GM10248 (cell line): ENCODE results near the gene EVL.
A peak's percentile ranks its signal among the peaks of the same experiment; 100 is the strongest.

Experiments used
- CTCF ChIA-PET: fragments of 300-600 bp; sonication (Branson Sonifier 250); formaldehyde crosslinking; extraction: SDS; loops from one replicate; lab custom pipeline; 2021; ENCODE audit warnings: antibody characterized with exemption; lab: Yijun Ruan, JAX
- POLR2A ChIA-PET: fragments of 350-650 bp; sonication (Branson Sonifier 250); formaldehyde crosslinking; extraction: SDS; loops from one replicate; lab custom pipeline; 2020; ENCODE audit warnings: antibody characterized with exemption; lab: Yijun Ruan, JAX
- DNase-seq: peaks from one replicate; pipeline ENCODE4 v3.0.0; 2012; ENCODE audit errors: extremely low spot score
- CTCF ChIP-seq: IDR thresholded peaks from 2 replicates; pipeline ENCODE4 v1.5.1; 2012; ENCODE audit warnings: mild to moderate bottlenecking, low read depth; ENCODE audit errors: extremely low read depth, missing control alignments, control extremely low read depth

The EVL gene

GRCh38 chr14:100067481-100067880, 2.3 kb downstream of the EVL start:
- DNase-seq, result no peak
- no peak for TF ChIP-seq CTCF
- CTCF ChIA-PET, result interaction anchor here (1.1 to 23.2 kb wide), 9 partner anchors 12 to 126 kb away, joined by 3 to 336 read pairs (median 10); no protein-coding TSS in a partner anchor
- POLR2A ChIA-PET, result interaction anchor here (0.8 kb wide), 1 partner anchor 17 kb away, joined by 3 read pairs; no protein-coding TSS in a partner anchor

- CTCF ChIA-PET, result interaction anchor here (0.6 to 23.2 kb wide), 11 partner anchors 11 to 125 kb away, joined by 3 to 336 read pairs (median 12); no protein-coding TSS in a partner anchor
Measured at GRCh38 chr14:100067971-100068959, 3.0 kb downstream of the EVL start.

GRCh38 chr14:100069161-100069800, 4.1 kb downstream of the EVL start:
- POLR2A ChIA-PET, result interaction anchor here (0.6 to 1.5 kb wide), 4 partner anchors 11 to 172 kb away, joined by 3 read pairs; no protein-coding TSS in a partner anchor
- no peak for TF ChIP-seq CTCF
- DNase-seq, result no peak
- CTCF ChIA-PET, result interaction anchor here (0.6 to 23.2 kb wide), 11 partner anchors 10 to 216 kb away, joined by 3 to 336 read pairs (median 5); no protein-coding TSS in a partner anchor

More at GRCh38 chr14:100067971-100068959, 3.0 kb downstream of the EVL start:
- DNase-seq, result peak; percentile 32
- no peak for TF ChIP-seq CTCF
- POLR2A ChIA-PET, result interaction anchor here (0.5 to 0.9 kb wide), 2 partner anchors 12 to 25 kb away, joined by 3 to 5 read pairs; no protein-coding TSS in a partner anchor

- CTCF ChIA-PET, result interaction anchor here (1.2 to 23.2 kb wide), 10 partner anchors 8 to 215 kb away, joined by 3 to 336 read pairs (median 10); no protein-coding TSS in a partner anchor
Measured at GRCh38 chr14:100070310-100070709, 5.1 kb downstream of the EVL start.

GRCh38 chr14:100071545-100071944, 6.3 kb downstream of the EVL start:
- no peak for DNase-seq
- TF ChIP-seq CTCF, result no peak
- POLR2A ChIA-PET, result no interaction called here
- CTCF ChIA-PET, result interaction anchor here (0.9 to 23.2 kb wide), 19 partner anchors 8 to 153 kb away, joined by 3 to 336 read pairs (median 7); no protein-coding TSS in a partner anchor

More at GRCh38 chr14:100070310-100070709, 5.1 kb downstream of the EVL start:
- no peak for TF ChIP-seq CTCF
- POLR2A ChIA-PET, result interaction anchor here (0.6 to 1.5 kb wide), 2 partner anchors 84 to 153 kb away, joined by 3 read pairs; no protein-coding TSS in a partner anchor
- no peak for DNase-seq

- CTCF ChIA-PET, result interaction anchor here (0.8 to 23.2 kb wide), 15 partner anchors 10 to 151 kb away, joined by 3 to 336 read pairs (median 8); no protein-coding TSS in a partner anchor
- DNase-seq, result peak; percentile 62
- peak; percentile 69 for TF ChIP-seq CTCF
- POLR2A ChIA-PET, result no interaction called here
Measured at GRCh38 chr14:100072783-100073346, 7.6 kb downstream of the EVL start.
